GM12874 (cell line): Measurements from ENCODE around the gene RIN3.
A peak's percentile ranks its signal among the peaks of the same experiment; 100 is the strongest.

Experiments
- TF ChIP-seq, protein P1 (sequence below): IDR thresholded peaks from 2 replicates; pipeline ENCODE4 v1.5.1; 2011; ENCODE audit warnings: low read depth, mild to moderate bottlenecking, control low read depth, low read length, moderate library complexity; ENCODE audit not compliant: insufficient read depth

The RIN3 gene

GRCh38 chr14:92677087-92677668 lies 163.6 kb downstream of the RIN3 start:
- TF ChIP-seq, protein P1, sequence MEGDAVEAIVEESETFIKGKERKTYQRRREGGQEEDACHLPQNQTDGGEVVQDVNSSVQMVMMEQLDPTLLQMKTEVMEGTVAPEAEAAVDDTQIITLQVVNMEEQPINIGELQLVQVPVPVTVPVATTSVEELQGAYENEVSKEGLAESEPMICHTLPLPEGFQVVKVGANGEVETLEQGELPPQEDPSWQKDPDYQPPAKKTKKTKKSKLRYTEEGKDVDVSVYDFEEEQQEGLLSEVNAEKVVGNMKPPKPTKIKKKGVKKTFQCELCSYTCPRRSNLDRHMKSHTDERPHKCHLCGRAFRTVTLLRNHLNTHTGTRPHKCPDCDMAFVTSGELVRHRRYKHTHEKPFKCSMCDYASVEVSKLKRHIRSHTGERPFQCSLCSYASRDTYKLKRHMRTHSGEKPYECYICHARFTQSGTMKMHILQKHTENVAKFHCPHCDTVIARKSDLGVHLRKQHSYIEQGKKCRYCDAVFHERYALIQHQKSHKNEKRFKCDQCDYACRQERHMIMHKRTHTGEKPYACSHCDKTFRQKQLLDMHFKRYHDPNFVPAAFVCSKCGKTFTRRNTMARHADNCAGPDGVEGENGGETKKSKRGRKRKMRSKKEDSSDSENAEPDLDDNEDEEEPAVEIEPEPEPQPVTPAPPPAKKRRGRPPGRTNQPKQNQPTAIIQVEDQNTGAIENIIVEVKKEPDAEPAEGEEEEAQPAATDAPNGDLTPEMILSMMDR, result no peak

DNA sequence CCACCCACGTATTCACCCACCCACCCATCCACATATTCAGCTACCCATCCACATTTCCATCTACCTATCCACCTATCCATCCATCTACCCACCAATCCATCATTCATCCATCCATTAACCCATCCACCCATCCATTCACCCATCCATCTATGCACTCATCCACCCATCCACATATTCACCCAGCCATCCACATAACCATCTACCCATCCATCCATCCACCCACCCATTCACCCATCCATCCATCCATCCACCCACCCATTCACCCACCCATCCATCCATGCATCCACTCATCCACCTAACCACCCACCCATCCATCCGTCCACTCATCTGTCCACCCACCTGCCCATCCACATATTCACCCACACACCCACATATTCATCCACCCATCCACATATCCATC lies 164.4 kb downstream of the RIN3 start:
- TF ChIP-seq, protein P1, result no peak

DNA sequence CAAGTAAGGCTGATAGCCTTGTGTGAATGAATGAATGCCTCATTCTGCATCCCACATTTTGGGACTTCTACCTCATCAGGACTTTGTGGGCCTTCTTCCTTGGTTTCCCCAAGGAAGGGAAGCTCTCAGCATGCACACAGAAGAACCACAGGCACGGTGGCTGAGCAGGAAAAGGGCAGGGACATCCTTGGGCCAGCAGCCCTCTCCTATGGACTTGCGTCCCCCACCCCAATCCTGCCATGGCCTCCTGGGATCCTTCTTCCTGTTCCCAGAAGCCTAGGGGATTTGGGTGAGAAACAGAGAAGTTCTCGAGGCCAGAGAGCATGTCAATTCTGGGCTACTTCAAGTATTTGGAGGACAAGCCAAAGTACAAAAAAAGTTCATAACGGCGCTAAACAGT lies 165.2 kb downstream of the RIN3 start:
- TF ChIP-seq, protein P1, result no peak

- TF ChIP-seq, protein P1, result no peak
These were observed 165.7 kb downstream of the RIN3 start for GRCh38 chr14:92679246-92679645.

GRCh38 chr14:92680781-92681650 lies 167.4 kb downstream of the RIN3 start:
- TF ChIP-seq, protein P1, result peak; percentile 93

- TF ChIP-seq, protein P1, result no peak
These were observed 169.5 kb downstream of the RIN3 start for GRCh38 chr14:92683041-92683440.

GRCh38 chr14:92684801-92685560 lies 171.4 kb downstream of the RIN3 start:
- TF ChIP-seq, protein P1, result no peak
